NT2/D1 (cell line): ENCODE measurements around the gene FREM2.

Experiments
- SUZ12 ChIP-seq: IDR thresholded peaks from 2 replicates; pipeline ENCODE4 v1.6.1; 2011; ENCODE audit not compliant: insufficient read length, insufficient read depth; ENCODE audit errors: extremely low read depth
- YY1 ChIP-seq: IDR thresholded peaks from 2 replicates; pipeline ENCODE4 v1.6.1; 2011; ENCODE audit not compliant: insufficient read length, insufficient read depth
- ZNF274 ChIP-seq: IDR thresholded peaks from 2 replicates; pipeline ENCODE4 v1.6.1; 2011; ENCODE audit warnings: mild to moderate bottlenecking, low read depth, low read length

- no peak for TF ChIP-seq YY1
- TF ChIP-seq ZNF274 = no peak
- TF ChIP-seq SUZ12 = no peak
Observed at GRCh38 chr13:38758277-38758676, 71.4 kb downstream of the FREM2 start.
